Measurements from ENCODE around the gene DCLRE1C.

- TF ChIP-seq CTCF (IDR thresholded peaks at IDR 0.05) (no peak), EZH2 (IDR thresholded peaks at IDR 0.05; ENCODE audit: borderline replicate concordance, insufficient read depth, low read depth, low read length, poor library complexity, severe bottlenecking) (no peak)
Observed at GRCh38 chr10:14909101-14909500, 44.8 kb downstream of the DCLRE1C start.

Data from B cell (primary cell).